ENCODE data around the gene ANKS1B. TPM values are rescaled to one million over a fixed set of nuclear protein-coding genes. Genes with fewer than 3 reads are reported as not detected.

ANKS1B gene
- total and polyA plus RNA-seq, 2 of the 4 experiments (the other 2 are of a cell fraction) = 0.17 to 0.18 TPM

- Histone ChIP-seq H3K4me1 (ENCODE audit: control insufficient read depth, insufficient read depth, low read length) (peaks cover 2% of the 10 kb centered on the region), H4K5ac (ENCODE audit: low read depth, low read length) (no peak overlapping the region), H2AK5ac (ENCODE audit: low read depth, low read length) (no peak overlapping the region), H3K18ac (ENCODE audit: low read depth, low read length) (no peak overlapping the region), H2BK15ac (ENCODE audit: low read depth, low read length) (peak overlapping the region; percentile 30; the same call in 1 of the 3 replicates), H3K23ac (ENCODE audit: low read depth, low read length) (no peak overlapping the region), H2AFZ (replicated peaks; ENCODE audit: low read length, poor library complexity) (peak overlapping the region; percentile 71), H3K9me1 (ENCODE audit: insufficient read depth, low read length) (peaks cover 8% of the 10 kb centered on the region; the same call in 1 of the 2 replicates), H3K4ac (ENCODE audit: low read depth, low read length) (peak overlapping the region; percentile 67), H3K9me3 (ENCODE audit: control insufficient read depth, insufficient read depth, low read length) (no peaks in the 10 kb centered on the region), H2BK5ac (ENCODE audit: low read depth, low read length, poor library complexity, severe bottlenecking) (no peak overlapping the region), H3K14ac (replicated peaks; ENCODE audit: low read depth, low read length) (0 out of 2 replicates have a peak overlapping the region, but pooled peaks have one; percentile 30), H2BK120ac (ENCODE audit: low read depth, low read length) (peak overlapping the region; percentile 47), H3K27me3 (ENCODE audit: control insufficient read depth, insufficient read depth, low read length) (no peaks in the 10 kb centered on the region; the same call in 1 of the 2 replicates), H3K4me3 (ENCODE audit: insufficient read depth, low read depth, low read length) (no peak overlapping the region), H3K36me3 (ENCODE audit: control insufficient read depth, insufficient read depth, low read length) (no peaks in the 10 kb centered on the region), H3K79me1 (ENCODE audit: low read depth in 1 of 2, low read length in 2 of 2) (no peaks in the 10 kb centered on the region), H4K91ac (ENCODE audit: insufficient read depth, low read depth, low read length) (peak overlapping the region; percentile 63; the same call in 1 of the 2 replicates), H4K8ac (ENCODE audit: low read depth in 2 of 2, low read length in 2 of 2) (peak overlapping the region in 1 of 2 experiments; percentile 29; a peak in 1 of 4 replicates), H4K20me1 (ENCODE audit: insufficient read depth, low read length) (no peaks in the 10 kb centered on the region), H2AK9ac (replicated peaks; ENCODE audit: low read depth, low read length, poor library complexity) (no peak overlapping the region), H3K56ac (ENCODE audit: extremely low read depth, insufficient read depth, low read length) (no peak overlapping the region), H3K27ac (ENCODE audit: insufficient read depth, low read length) (no peak overlapping the region), H3K4me2 (ENCODE audit: low read depth, low read length) (0 out of 2 replicates have a peak overlapping the region, but pooled peaks have one; percentile 14), H3K9ac (ENCODE audit: low read depth, low read length) (no peak overlapping the region), H2BK20ac (ENCODE audit: low read depth, low read length) (peak overlapping the region; percentile 88)
- BruUV-seq (replicated peaks) = no TSS peak
- dilution Hi-C loops (cut with HindIII; ENCODE audit: low sequenced_read_pairs, unreplicated experiment) = no loop called here
- peak; percentile 77 for DNase-seq
- intact Hi-C loops (cut with micrococcal nuclease) = no loop called here
- in situ Hi-C loops (cut with MboI; ENCODE audit: low sequenced_read_pairs) = no loop called here
- TF ChIP-seq FOS (IDR thresholded peaks at IDR 0.05; ENCODE audit: low read depth, low read length) (0 out of 2 replicates have a peak, but pooled peaks have one; percentile 18), MXI1 (IDR thresholded peaks at IDR 0.05; ENCODE audit: borderline replicate concordance, low read depth, low read length) (no peak), CHD1 (IDR thresholded peaks at IDR 0.05; ENCODE audit: low read depth, low read length) (no peak)
- ChIA-PET POLR2A (ENCODE audit: unreplicated experiment) (no interaction called here), CTCF (interaction anchor here (0.6 kb wide), 1 partner anchor 49 kb away, joined by 4 read pairs; no protein-coding TSS in a partner anchor)
- peak; percentile 72 for ATAC-seq (ENCODE audit: low read depth)
- 64% methylated on average over 4 of the region's 5 CpGs; no CpG with 5 or more reads in 1 of the 2 experiments for WGBS, 2 experiments (ENCODE audit: extremely low coverage in 2 of 2, insufficient read length in 1 of 2)
These were observed 1230.6 kb downstream of the ANKS1B start for GRCh38 chr12:98754095-98754494.

Measured in IMR-90 (cell line).